ENCODE results near the gene PSMD12.
"Not testable (repeated sequence)": the region's sequence is repeated elsewhere in the genome, so short reads cannot be mapped to it uniquely, and the experiment has no call there.

The PSMD12 gene

GRCh38 chr17:67401598-67402504, 35.5 kb upstream of the PSMD12 start:
- no peak overlapping the region for H3K4me3 ChIP-seq (ENCODE audit: low read depth, low read length)
- no peak overlapping the region for H3K9ac ChIP-seq (ENCODE audit: low read depth, low read length)
- no peaks in the 10 kb centered on the region for H3K36me3 ChIP-seq (ENCODE audit: control insufficient read depth, insufficient read depth, low read length)
- H3K9me3 ChIP-seq (ENCODE audit: control insufficient read depth, insufficient read depth, low read length) = no peaks in the 10 kb centered on the region
- peaks cover 3% of the 10 kb centered on the region for H3K4me1 ChIP-seq (ENCODE audit: control insufficient read depth, insufficient read depth, low read length)
- H3K27me3 ChIP-seq (ENCODE audit: control insufficient read depth, insufficient read depth, low read length) = no peaks in the 10 kb centered on the region

DNA sequence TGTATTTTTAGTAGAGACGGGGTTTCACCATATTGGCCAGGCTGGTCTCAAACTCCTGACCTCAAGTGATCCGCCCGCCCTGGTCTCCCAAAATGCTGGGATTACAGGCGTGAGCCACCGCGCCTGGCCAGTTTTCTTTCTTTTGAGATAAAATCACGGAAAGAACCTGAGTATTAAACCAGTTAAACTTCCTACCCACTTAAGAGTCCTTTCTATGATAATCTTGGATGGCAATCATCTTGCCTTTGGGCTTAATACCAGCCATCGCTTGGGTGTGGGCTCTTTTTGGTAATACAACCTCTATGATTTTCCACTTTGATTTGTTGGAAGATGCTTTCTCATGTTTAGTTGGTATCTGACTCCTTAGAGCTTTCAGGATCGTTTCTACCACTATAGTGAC, 34.7 kb upstream of the PSMD12 start:
- Histone ChIP-seq H3K9me3 (ENCODE audit: control insufficient read depth, insufficient read depth, low read length) (no peaks in the 10 kb centered on the region), H3K4me1 (ENCODE audit: control insufficient read depth, insufficient read depth, low read length) (peaks cover 3% of the 10 kb centered on the region), H3K9ac (ENCODE audit: low read depth, low read length) (no peak overlapping the region), H3K4me3 (ENCODE audit: low read depth, low read length) (no peak overlapping the region), H3K27me3 (ENCODE audit: control insufficient read depth, insufficient read depth, low read length) (no peaks in the 10 kb centered on the region), H3K36me3 (ENCODE audit: control insufficient read depth, insufficient read depth, low read length) (no peaks in the 10 kb centered on the region)

GRCh38 chr17:67400193-67400592, 33.8 kb upstream of the PSMD12 start:
- no peaks in the 10 kb centered on the region for H3K9me3 ChIP-seq (ENCODE audit: control insufficient read depth, insufficient read depth, low read length)
- no peaks in the 10 kb centered on the region for H3K27me3 ChIP-seq (ENCODE audit: control insufficient read depth, insufficient read depth, low read length)
- no peak overlapping the region for H3K4me3 ChIP-seq (ENCODE audit: low read depth, low read length)
- H3K9ac ChIP-seq (ENCODE audit: low read depth, low read length) = no peak overlapping the region
- H3K36me3 ChIP-seq (ENCODE audit: control insufficient read depth, insufficient read depth, low read length) = no peaks in the 10 kb centered on the region
- peaks cover 3% of the 10 kb centered on the region for H3K4me1 ChIP-seq (ENCODE audit: control insufficient read depth, insufficient read depth, low read length)

DNA sequence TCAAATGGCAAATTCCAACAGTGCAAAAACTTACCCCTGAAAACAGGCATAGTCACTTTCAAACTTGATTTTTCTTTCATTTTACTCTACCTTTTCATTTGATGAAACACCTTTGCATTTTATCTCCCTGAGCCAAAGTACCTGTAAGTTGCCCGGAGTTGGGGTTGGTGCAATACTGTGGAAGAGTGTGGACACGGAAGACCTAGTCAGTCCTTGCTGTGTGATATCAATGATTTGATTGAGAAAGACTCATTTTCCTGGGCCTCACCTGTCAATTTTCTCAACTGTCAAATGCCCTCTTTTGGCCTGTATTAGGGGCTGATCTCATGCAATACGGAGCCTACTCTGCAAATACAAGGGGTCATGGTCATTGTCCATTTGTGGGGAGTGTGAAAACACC, 33.3 kb upstream of the PSMD12 start:
- Histone ChIP-seq H3K4me1 (ENCODE audit: control insufficient read depth, insufficient read depth, low read length) (peaks cover 3% of the 10 kb centered on the region), H3K27me3 (ENCODE audit: control insufficient read depth, insufficient read depth, low read length) (no peaks in the 10 kb centered on the region), H3K36me3 (ENCODE audit: control insufficient read depth, insufficient read depth, low read length) (no peaks in the 10 kb centered on the region), H3K9me3 (ENCODE audit: control insufficient read depth, insufficient read depth, low read length) (no peaks in the 10 kb centered on the region), H3K4me3 (ENCODE audit: low read depth, low read length) (no peak overlapping the region), H3K9ac (ENCODE audit: low read depth, low read length) (no peak overlapping the region)

- Histone ChIP-seq H3K9me3 (ENCODE audit: control insufficient read depth, insufficient read depth, low read length) (no peaks in the 10 kb centered on the region), H3K4me3 (ENCODE audit: low read depth, low read length) (no peak overlapping the region), H3K4me1 (ENCODE audit: control insufficient read depth, insufficient read depth, low read length) (no peaks in the 10 kb centered on the region), H3K36me3 (ENCODE audit: control insufficient read depth, insufficient read depth, low read length) (no peaks in the 10 kb centered on the region), H3K9ac (ENCODE audit: low read depth, low read length) (no peak overlapping the region), H3K27me3 (ENCODE audit: control insufficient read depth, insufficient read depth, low read length) (no peaks in the 10 kb centered on the region)
Observed at GRCh38 chr17:67393809-67394397, 27.5 kb upstream of the PSMD12 start.

DNA sequence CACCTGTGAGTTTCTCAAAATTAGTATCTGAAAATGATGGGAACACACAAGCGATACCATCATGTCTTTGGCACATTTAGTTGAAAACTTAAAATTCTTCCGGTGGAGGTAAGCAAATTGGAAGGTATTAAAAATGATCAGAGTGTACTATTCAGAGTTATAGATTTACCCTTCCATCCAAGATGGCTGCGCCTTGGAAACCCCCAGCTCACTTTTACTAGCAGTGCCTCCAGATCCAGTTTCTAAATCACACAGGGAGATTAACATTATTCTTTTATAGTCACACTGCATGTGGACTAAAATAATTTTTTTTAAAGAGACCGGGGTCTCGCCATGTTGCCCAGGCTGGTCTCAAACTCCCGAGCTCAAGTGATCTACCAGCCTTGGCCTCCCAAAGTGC, 25.7 kb upstream of the PSMD12 start:
- H3K4me3 ChIP-seq (ENCODE audit: low read depth, low read length) = no peak overlapping the region
- H3K4me1 ChIP-seq (ENCODE audit: control insufficient read depth, insufficient read depth, low read length) = peaks cover under 1% of the 10 kb centered on the region
- H3K9ac ChIP-seq (ENCODE audit: low read depth, low read length) = no peak overlapping the region
- no peaks in the 10 kb centered on the region for H3K27me3 ChIP-seq (ENCODE audit: control insufficient read depth, insufficient read depth, low read length)
- no peaks in the 10 kb centered on the region for H3K36me3 ChIP-seq (ENCODE audit: control insufficient read depth, insufficient read depth, low read length)
- no peaks in the 10 kb centered on the region for H3K9me3 ChIP-seq (ENCODE audit: control insufficient read depth, insufficient read depth, low read length)

DNA sequence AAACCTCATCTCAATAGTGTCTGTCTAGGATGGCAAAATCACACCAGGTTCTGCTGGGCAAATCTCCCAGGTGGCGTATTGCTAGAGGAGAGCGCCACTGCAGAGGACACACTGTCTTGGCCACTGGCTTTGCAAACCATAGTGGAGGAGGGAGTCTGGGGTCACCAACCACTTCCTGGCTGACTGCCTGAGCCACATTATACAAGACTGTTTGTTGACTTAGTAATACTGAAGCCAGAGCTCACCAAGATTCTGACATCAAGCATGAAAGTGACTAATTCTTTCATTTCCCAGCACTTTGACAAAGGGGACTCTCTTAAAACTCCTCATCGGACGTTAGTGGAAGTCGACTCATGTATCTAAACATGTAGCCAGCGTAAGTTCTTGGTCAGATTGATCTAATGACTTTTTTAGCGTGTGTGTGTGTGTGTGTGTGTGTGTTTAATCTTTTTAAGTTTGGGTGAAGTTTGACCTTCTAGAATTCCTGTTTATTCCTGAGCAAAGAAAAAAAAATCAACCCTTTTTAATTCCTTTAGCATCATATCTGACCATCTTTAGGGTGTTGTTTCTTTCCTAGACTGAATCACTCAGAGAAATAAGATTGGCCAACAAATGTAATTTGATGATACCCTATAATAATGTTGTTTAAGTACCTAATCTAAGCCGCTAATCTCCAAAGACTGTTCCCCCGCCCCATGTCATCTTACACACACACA, 24.4 kb upstream of the PSMD12 start:
- Histone ChIP-seq H3K27me3 (ENCODE audit: control insufficient read depth, insufficient read depth, low read length) (no peaks in the 10 kb centered on the region), H3K36me3 (ENCODE audit: control insufficient read depth, insufficient read depth, low read length) (no peaks in the 10 kb centered on the region), H3K9me3 (ENCODE audit: control insufficient read depth, insufficient read depth, low read length) (no peaks in the 10 kb centered on the region), H3K9ac (ENCODE audit: low read depth, low read length) (no peak overlapping the region), H3K4me3 (ENCODE audit: low read depth, low read length) (no peak overlapping the region), H3K4me1 (ENCODE audit: control insufficient read depth, insufficient read depth, low read length) (peaks cover 4% of the 10 kb centered on the region)

GRCh38 chr17:67390006-67390645, 23.7 kb upstream of the PSMD12 start:
- no peaks in the 10 kb centered on the region for H3K27me3 ChIP-seq (ENCODE audit: control insufficient read depth, insufficient read depth, low read length)
- no peak overlapping the region for H3K4me3 ChIP-seq (ENCODE audit: low read depth, low read length)
- no peaks in the 10 kb centered on the region for H3K9me3 ChIP-seq (ENCODE audit: control insufficient read depth, insufficient read depth, low read length)
- peaks cover 4% of the 10 kb centered on the region for H3K4me1 ChIP-seq (ENCODE audit: control insufficient read depth, insufficient read depth, low read length)
- H3K36me3 ChIP-seq (ENCODE audit: control insufficient read depth, insufficient read depth, low read length) = no peaks in the 10 kb centered on the region
- H3K9ac ChIP-seq (ENCODE audit: low read depth, low read length) = no peak overlapping the region

DNA sequence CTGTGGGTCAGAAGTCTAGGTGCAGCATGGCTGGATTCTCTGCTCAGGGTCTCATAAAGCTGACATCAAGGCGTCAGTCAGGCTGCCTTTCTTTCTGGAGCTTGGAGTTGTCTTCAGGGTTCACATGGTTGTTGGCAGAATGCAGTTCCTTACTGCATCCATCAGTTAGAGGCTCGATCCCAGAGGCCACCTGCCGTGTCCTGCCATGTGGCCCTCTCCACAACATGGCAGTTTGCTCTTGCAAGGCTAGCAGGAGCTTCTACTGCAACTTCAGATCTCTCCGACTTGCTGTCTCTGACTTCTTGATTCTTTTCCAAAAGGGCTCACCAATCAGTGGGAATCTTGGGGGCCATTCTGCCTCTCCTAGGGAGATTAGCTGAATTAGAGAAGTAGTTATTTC, 22.6 kb upstream of the PSMD12 start:
- H3K9me3 ChIP-seq (ENCODE audit: control insufficient read depth, insufficient read depth, low read length) = no peaks in the 10 kb centered on the region
- H3K4me1 ChIP-seq (ENCODE audit: control insufficient read depth, insufficient read depth, low read length) = peaks cover 4% of the 10 kb centered on the region
- no peak overlapping the region for H3K9ac ChIP-seq (ENCODE audit: low read depth, low read length)
- no peaks in the 10 kb centered on the region for H3K36me3 ChIP-seq (ENCODE audit: control insufficient read depth, insufficient read depth, low read length)
- H3K4me3 ChIP-seq (ENCODE audit: low read depth, low read length) = no peak overlapping the region
- no peaks in the 10 kb centered on the region for H3K27me3 ChIP-seq (ENCODE audit: control insufficient read depth, insufficient read depth, low read length)

- not testable (repeated sequence) for H3K36me3 ChIP-seq (ENCODE audit: control insufficient read depth, insufficient read depth, low read length); H3K9me3 ChIP-seq (ENCODE audit: control insufficient read depth, insufficient read depth, low read length); H3K4me3 ChIP-seq (ENCODE audit: low read depth, low read length); H3K4me1 ChIP-seq (ENCODE audit: control insufficient read depth, insufficient read depth, low read length); H3K9ac ChIP-seq (ENCODE audit: low read depth, low read length); H3K27me3 ChIP-seq (ENCODE audit: control insufficient read depth, insufficient read depth, low read length)
Observed at GRCh38 chr17:67388536-67388935, 22.2 kb upstream of the PSMD12 start.

DNA sequence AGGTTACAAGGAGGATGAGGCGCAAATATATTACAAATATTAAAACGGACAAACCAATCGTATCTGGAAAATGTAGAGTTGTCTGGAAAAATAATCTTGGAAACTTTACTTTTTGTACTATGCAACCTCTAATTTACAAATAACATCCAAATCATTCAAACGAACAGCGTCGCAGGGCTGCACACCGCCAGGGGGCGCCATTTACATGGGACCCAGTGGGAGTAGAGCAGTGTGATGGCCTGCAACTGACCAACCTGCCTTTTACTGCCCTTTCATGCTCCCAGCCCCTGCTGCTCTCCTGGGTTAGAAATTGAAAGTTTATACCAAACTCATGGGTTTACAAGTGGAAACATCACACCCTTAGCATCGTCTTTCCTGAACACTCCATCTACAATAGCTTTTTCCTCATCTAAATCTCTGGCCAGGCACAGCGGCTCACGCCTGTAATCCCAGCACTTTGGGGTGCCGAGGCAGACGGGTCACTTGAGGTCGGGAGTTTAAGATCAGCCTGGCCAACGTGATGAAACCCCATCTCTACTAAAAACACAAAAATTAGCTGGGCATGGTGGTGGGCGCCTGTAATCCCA, 20.7 kb upstream of the PSMD12 start:
- H3K9ac ChIP-seq (ENCODE audit: low read depth, low read length) = no peak overlapping the region
- no peaks in the 10 kb centered on the region for H3K27me3 ChIP-seq (ENCODE audit: control insufficient read depth, insufficient read depth, low read length)
- H3K9me3 ChIP-seq (ENCODE audit: control insufficient read depth, insufficient read depth, low read length) = no peaks in the 10 kb centered on the region
- H3K4me1 ChIP-seq (ENCODE audit: control insufficient read depth, insufficient read depth, low read length) = peaks cover 4% of the 10 kb centered on the region
- H3K4me3 ChIP-seq (ENCODE audit: low read depth, low read length) = no peak overlapping the region
- H3K36me3 ChIP-seq (ENCODE audit: control insufficient read depth, insufficient read depth, low read length) = no peaks in the 10 kb centered on the region

All from iPS-15b (cell line).